OCI-LY7 (cell line): ENCODE measurements around the gene NXPE1. TPM values are rescaled to one million over a fixed set of nuclear protein-coding genes. Genes with fewer than 3 reads are reported as not detected.

ENCODE experiments used
- BruUV-seq: library from RNA; stranded (reverse); fragments of 400-500 nt; replicated peaks from 2 replicates; lab custom pipeline; 2021; lab: Mats Ljungman, UMichigan
- CTCF ChIA-PET: fragments of 300-600 bp; sonication (Branson Sonifier 250); formaldehyde crosslinking; loops from one replicate; lab custom pipeline; 2022; ENCODE audit warnings: antibody characterized with exemption; ENCODE audit not compliant: unreplicated experiment; lab: Charles Lee
- POLR2A ChIA-PET: fragments of 300-600 bp; sonication (Branson Sonifier 250); formaldehyde crosslinking; loops from one replicate; lab custom pipeline; 2022; ENCODE audit warnings: antibody characterized with exemption; lab: Charles Lee
- DNase-seq: peaks from one replicate; pipeline ENCODE4 v3.0.0-alpha.2; 2015; ENCODE audit warnings: low spot score
- H2AFZ ChIP-seq: fragments of 200-600 bp; sonication (generic), shearing (Covaris generic); 2 replicates; pipeline ENCODE4 v1.6.1; 2014; ENCODE audit warnings: mild to moderate bottlenecking, antibody characterized with exemption, low read length, moderate library complexity
- H3K27ac ChIP-seq: fragments of 200-600 bp; sonication (generic); 2 replicates; pipeline ENCODE4 v1.5.1; 2014; ENCODE audit warnings: mixed run types, low read depth, mild to moderate bottlenecking, moderate library complexity, low read length, inconsistent platforms; ENCODE audit not compliant: poor library complexity, severe bottlenecking
- H3K36me3 ChIP-seq: fragments of 200-600 bp; sonication (generic); 2 replicates; pipeline ENCODE4 v1.6.1; 2014; ENCODE audit warnings: mild to moderate bottlenecking, antibody characterized with exemption, low read length, moderate library complexity, mixed read lengths; ENCODE audit not compliant: insufficient read depth
- H3K4me1 ChIP-seq: fragments of 200-600 bp; sonication (generic); 2 replicates; pipeline ENCODE4 v1.5.1; 2014; ENCODE audit warnings: mild to moderate bottlenecking, low read length; ENCODE audit not compliant: insufficient read depth, poor library complexity, severe bottlenecking
- H3K4me2 ChIP-seq: fragments of 200-600 bp; sonication (generic); 2 replicates; pipeline ENCODE4 v1.6.1; 2014; ENCODE audit warnings: mild to moderate bottlenecking, low read length
- H3K4me3 ChIP-seq: fragments of 200-600 bp; sonication (generic); 2 replicates; pipeline ENCODE4 v1.5.1; 2014; ENCODE audit warnings: mild to moderate bottlenecking, low read depth, low read length; ENCODE audit not compliant: poor library complexity, severe bottlenecking
- H3K79me2 ChIP-seq: fragments of 200-600 bp; sonication (generic); 2 replicates; pipeline ENCODE4 v1.6.1; 2016; ENCODE audit warnings: low read depth, mild to moderate bottlenecking, low read length, moderate library complexity, mixed read lengths; ENCODE audit not compliant: insufficient read depth
- H3K9me2 ChIP-seq: fragments of 200-600 bp; sonication (generic); 2 replicates; pipeline ENCODE4 v1.6.1; 2016; ENCODE audit warnings: mild to moderate bottlenecking, low read length, mixed read lengths; ENCODE audit not compliant: insufficient read depth
- H3K9me3 ChIP-seq: fragments of 200-600 bp; sonication (generic); 2 replicates; pipeline ENCODE4 v1.6.1; 2014; ENCODE audit warnings: mild to moderate bottlenecking, mixed run types, low read length, mixed read lengths
- H4K20me1 ChIP-seq: fragments of 200-600 bp; sonication (generic); 2 replicates; pipeline ENCODE4 v1.6.1; 2014; ENCODE audit warnings: mild to moderate bottlenecking, antibody characterized with exemption, low read length, moderate library complexity, mixed read lengths; ENCODE audit not compliant: insufficient read depth
- CTCF ChIP-seq: fragments of 200-600 bp; sonication (generic); conservative IDR thresholded peaks from 2 replicates; pipeline ENCODE4 v1.5.1; 2014; ENCODE audit warnings: mild to moderate bottlenecking, antibody characterized with exemption, low read length, moderate library complexity, mixed read lengths
- EZH2phosphoT487 ChIP-seq: fragments of 200-600 bp; sonication (generic); IDR thresholded peaks from 2 replicates; pipeline ENCODE4 v1.6.1; 2018; ENCODE audit warnings: low read depth, borderline replicate concordance, mild to moderate bottlenecking, mixed run types, antibody characterized with exemption, low read length, moderate library complexity, mixed read lengths
- intact Hi-C: fragments of 100-400 bp; cut with micrococcal nuclease; formaldehyde crosslinking; loops from one replicate; pipeline ENCODE4 v1.10.0; 2022; ENCODE audit not compliant: unreplicated experiment
- total RNA-seq, 2 experiments: library from RNA; depleted of rRNA in 1 of 2; stranded (reverse); fragments of >200 nt in 1 of 2; shearing (Covaris generic) in 1 of 2; gene quantifications; 2 replicates each; pipeline ENCODE4 v1.2.3, GENCODE V29; 2014 to 2022

The NXPE1 gene
- total RNA-seq, 2 experiments from 2014 or later: not detected

- no peaks in the 10 kb centered on the region for H3K79me2 ChIP-seq
- H4K20me1 ChIP-seq: no peaks in the 10 kb centered on the region; the same call in 1 of the 2 replicates
- no peak overlapping the region for H2AFZ ChIP-seq
- no peak overlapping the region for H3K4me2 ChIP-seq
- TF ChIP-seq CTCF (no peak), EZH2phosphoT487 (no peak)
- BruUV-seq: no TSS peak
- H3K4me3 ChIP-seq: no peak overlapping the region
- no peaks in the 10 kb centered on the region for H3K9me2 ChIP-seq
- POLR2A ChIA-PET: interaction anchor here (0.7 kb wide), 1 partner anchor 1645 kb away, joined by 4 read pairs; no protein-coding TSS in a partner anchor
- H3K9me3 ChIP-seq: no peaks in the 10 kb centered on the region
- H3K36me3 ChIP-seq: no peaks in the 10 kb centered on the region
- no peaks in the 10 kb centered on the region for H3K4me1 ChIP-seq
- no peak overlapping the region for H3K27ac ChIP-seq
- CTCF ChIA-PET: interaction anchor here (0.5 kb wide), 1 partner anchor 510 kb away, joined by 5 read pairs; no protein-coding TSS in a partner anchor
- DNase-seq: no peak
- intact Hi-C loops: no loop called here
These were observed 3.5 kb downstream of the NXPE1 start for GRCh38 chr11:114556135-114556534.

GRCh38 chr11:114553642-114554041 is 6.0 kb downstream of the NXPE1 start:
- CTCF ChIA-PET: no interaction called here
- POLR2A ChIA-PET: no interaction called here
- H3K36me3 ChIP-seq: no peaks in the 10 kb centered on the region
- no peak for TF ChIP-seq EZH2phosphoT487
- no peak for TF ChIP-seq CTCF
- no peaks in the 10 kb centered on the region for H3K9me3 ChIP-seq
- no peak overlapping the region for H3K27ac ChIP-seq
- no peak for DNase-seq
- H3K79me2 ChIP-seq: no peaks in the 10 kb centered on the region
- H2AFZ ChIP-seq: no peak overlapping the region
- intact Hi-C loops: no loop called here
- no peaks in the 10 kb centered on the region for H4K20me1 ChIP-seq
- H3K9me2 ChIP-seq: no peaks in the 10 kb centered on the region
- no peak overlapping the region for H3K4me3 ChIP-seq
- no peaks in the 10 kb centered on the region for H3K4me1 ChIP-seq
- H3K4me2 ChIP-seq: no peak overlapping the region
- no TSS peak for BruUV-seq

GRCh38 chr11:114551060-114551459 is 8.6 kb downstream of the NXPE1 start:
- CTCF ChIA-PET: no interaction called here
- TF ChIP-seq EZH2phosphoT487 (no peak), CTCF (no peak)
- Histone ChIP-seq H3K4me3 (no peak overlapping the region), H3K4me1 (no peaks in the 10 kb centered on the region), H3K4me2 (no peak overlapping the region), H3K36me3 (no peaks in the 10 kb centered on the region), H2AFZ (no peak overlapping the region), H3K9me3 (no peaks in the 10 kb centered on the region), H3K27ac (no peak overlapping the region), H3K79me2 (no peaks in the 10 kb centered on the region), H3K9me2 (no peaks in the 10 kb centered on the region), H4K20me1 (no peaks in the 10 kb centered on the region)
- BruUV-seq: no TSS peak
- POLR2A ChIA-PET: no interaction called here
- intact Hi-C loops: no loop called here
- no peak for DNase-seq
